Stimulated activated CD4-positive, alpha-beta T cell treated with anti-CD3 and anti-CD28 coated beads, Interleukin-4, amount 100 ng/mL, for 24 hours (primary cell): Measurements from ENCODE around the gene AUP1.

ENCODE experiments used
- DNase-seq: peaks from one replicate; pipeline ENCODE4 v3.0.0-alpha.2; 2020

Gene AUP1

DNA sequence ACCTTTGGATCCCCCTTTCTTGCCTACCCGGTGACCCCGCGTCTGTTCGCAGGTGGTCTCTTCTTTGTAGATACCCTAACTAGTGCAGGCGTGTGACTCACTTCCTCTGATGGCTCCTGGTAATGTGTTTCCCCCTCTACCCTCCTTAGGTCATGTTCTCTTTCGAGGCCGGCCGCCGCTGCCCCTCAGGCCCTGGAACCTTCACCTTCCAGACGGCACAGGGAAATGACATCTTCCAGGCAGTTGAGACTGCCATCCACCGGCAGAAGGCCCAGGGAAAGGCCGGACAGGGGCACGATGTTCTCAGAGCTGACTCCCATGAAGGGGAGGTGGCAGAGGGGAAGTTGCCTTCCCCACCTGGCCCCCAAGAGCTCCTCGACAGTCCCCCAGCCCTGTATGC is 26.7 kb upstream of the AUP1 start:
- no peak for DNase-seq

- no peak for DNase-seq
Measured at GRCh38 chr2:74555610-74556103, 26.2 kb upstream of the AUP1 start.

GRCh38 chr2:74554820-74555531 is 25.5 kb upstream of the AUP1 start:
- peak; percentile 51 for DNase-seq

GRCh38 chr2:74553892-74554819 is 24.6 kb upstream of the AUP1 start, which contains the start of the genes DOK1 and LOXL3:
Gene DOK1, plus strand, starts transcription at chr2:74554720. Its CDS starts 35 bp downstream, at chr2:74554755.
Gene LOXL3, minus strand, starts transcription at chr2:74553942. Its CDS starts 1,308 bp downstream, at chr2:74552634.
- peak; percentile 85 for DNase-seq

DNA sequence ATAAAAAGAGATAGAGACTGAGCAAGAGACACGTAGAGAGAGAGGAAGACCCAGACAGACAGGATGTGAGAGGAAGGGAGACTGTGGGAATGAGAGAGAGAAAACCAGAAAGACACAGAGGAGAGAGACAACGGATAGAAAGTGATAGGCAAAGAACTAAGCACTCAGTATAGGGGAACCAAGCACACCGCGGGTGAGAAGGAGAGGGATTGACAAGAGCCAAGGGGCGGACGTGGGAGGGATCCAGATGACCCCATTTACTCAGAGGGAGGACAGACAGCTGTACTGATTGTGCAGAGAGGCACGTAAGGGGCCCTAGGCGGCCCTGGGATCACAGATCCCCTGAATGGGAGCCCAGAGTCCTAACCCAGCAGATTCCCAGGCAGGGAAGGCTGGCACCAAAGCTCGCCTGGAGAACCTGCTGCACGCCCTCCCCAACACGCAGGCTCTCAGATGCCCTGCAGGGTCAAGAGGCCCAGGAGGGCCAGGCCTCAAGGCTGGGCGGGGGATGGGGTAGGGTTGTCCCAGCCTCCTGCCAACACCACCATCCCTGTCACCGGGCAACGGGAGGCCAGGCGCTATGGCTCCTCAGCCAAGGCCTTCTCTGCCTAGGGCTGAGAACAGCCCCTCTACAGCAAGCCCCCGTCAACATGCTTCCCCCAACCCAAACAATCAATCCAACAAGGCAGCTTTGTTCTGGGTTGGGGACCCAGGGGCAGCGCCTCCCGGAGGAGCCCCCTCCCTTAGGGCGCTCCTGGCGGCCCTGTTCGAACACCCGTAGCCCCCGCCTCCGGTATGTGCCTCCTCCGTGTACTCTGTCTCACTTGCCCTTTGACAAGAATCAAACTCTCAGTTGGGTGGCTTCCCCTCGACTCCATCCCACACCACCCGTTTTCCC is 23.7 kb upstream of the AUP1 start:
- no peak for DNase-seq

DNA sequence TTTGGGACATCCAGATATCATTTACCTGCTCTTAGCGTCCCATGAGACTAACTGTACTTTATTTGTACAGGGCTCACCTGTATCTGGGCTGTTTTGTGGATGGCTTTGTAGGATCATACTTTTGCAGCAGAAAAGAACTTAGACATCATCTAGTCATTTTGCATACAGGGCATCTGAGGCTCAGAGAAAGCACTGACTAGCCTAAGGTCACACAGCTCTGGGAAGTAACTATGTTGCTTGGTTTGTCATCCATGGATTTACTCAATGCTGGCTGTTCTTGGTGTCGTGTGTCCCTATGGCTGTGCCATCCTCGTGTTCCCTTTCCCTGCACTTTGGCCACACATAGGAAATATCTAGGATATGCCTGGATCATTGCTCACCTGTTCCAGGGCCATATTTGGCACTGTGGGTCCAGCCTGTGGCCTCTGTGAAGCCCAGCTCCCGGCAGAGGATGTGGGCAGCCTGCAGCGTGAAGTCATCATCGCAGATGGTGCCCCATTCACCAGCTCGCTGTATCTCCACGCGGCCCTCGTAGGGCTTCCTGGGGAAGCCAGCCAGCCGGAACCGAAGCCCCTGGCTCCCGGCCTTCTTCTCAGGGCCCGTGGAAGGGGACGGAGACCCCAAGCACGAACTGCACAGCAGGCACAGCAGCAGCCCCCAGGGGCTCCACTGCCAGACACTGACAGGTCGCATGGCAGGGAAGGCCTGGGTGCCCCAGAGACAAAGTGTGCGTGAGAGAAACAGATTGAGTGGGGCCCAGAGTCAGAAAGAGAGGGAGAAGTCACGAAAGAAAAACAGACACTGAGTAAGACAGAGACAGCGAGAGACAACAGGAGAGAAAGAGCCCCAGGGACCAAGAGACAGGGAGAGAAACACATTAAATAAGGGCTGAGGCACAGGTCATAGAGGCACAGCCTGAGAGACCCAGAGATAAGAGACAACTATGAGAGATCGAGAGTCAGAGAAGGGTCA is 22.7 kb upstream of the AUP1 start:
- no peak for DNase-seq

DNA sequence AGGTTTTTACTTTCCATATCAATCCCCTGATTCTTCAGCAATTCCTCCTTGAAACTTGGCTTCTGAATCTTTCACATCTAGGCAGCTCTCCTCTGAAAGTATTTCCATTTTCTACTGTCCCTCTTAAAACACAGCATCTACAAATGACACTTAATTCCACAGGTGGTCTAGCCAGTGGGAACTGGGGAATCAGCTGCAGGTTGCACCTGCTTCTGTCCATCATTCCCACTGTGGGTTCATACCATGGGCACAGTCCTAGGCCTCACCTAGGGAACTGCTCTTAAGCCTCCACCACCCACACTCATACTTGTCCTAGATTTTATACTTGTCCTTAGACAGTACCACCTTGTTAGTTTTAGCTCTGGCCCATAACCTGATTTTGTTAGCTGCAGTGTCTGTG is 22.0 kb upstream of the AUP1 start:
- DNase-seq = no peak

DNA sequence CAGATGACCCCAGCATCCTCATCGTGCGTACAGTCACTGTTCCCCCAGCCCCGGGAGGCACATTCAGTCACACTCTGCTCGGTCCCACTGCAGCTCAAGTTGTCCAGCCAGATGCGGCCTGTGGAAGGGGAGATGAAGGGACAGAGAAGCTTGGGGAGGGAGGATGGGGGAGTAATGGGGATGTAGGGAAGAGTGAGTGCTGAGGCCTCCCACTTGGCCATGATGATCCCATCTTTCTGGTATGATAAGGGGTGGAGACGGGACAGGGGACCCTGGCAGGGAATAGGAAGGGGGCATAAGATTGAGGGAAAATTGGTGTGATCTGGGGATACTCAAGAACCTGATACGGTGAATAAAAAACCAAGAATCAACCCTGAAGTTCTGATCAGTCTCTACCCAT is 20.7 kb upstream of the AUP1 start:
- no peak for DNase-seq

DNA sequence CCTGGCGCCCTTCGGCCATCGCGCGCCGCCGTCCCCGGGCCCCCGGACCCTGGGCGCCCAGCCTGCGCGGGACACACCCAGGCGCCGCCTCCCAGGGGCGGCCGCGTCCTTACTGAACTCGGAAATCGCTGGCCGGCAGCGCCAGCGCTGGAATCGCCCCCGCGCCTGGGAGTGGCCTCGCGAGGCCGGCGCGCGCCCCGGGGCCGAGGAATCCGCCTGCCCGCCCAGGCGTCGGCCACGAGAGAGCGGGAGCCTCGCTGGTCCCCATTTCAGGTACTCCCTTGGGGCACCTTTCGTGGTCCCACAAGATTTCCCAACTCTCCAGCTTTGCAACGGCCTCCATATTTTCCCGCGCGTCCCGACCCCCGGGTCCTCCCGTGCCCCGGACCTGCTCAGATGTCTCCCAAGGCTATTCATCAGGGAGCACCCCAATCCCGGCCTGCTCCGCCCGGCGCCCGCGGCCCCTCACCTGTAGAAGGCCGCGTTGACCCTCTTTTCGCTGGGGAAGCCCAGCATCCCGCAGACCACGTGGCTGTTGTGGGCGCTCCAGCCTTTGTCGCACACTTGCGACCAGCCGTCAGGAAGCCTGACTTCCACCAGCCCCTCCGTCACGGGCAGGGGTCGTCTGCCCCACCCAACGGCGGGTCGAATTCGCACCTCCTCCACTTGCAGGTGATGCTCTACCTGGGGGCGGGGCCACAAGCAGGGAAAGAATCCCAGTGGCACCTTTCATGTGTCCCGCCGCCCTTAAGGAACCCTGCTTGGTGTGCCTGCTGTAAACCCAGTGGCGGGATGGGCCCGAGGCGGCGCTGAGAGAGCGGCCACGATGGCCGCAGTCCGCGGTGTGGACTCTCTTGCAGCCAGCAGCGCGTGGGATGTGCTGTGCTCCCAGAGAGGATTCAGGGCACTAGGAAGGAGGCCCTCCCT is 19.7 kb upstream of the AUP1 start:
- DNase-seq = no peak

DNA sequence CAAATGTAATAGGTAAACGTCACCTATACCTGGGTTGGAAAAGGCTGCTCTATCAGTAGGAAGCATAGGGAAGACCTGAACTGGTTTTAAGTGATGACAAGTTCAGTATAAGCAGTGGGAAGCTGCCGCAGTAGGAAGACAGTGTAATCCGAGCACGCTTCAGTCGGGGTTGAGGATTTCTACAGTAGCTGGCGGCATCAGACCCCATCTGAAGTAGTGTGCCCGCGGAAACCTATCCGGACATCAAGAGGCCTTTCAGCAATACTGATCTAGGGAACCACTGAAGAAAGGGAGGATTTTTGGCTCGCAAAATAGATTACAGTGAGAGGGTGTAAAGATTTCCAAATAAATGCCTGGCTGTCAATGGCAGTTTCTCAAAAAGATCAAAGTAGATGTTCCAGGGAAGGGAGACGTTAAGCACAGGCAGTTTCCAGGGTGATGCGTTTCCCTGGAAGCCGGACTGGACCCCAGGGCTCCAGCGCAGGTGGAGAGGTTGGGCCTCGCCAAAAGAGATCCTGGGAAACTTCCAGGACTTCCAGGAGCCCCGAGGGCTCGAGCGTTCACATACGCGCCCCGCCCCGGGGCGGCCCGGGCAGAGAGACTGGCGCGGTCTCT is 18.9 kb upstream of the AUP1 start:
- DNase-seq = no peak

- no peak for DNase-seq
Measured at GRCh38 chr2:74546004-74546403, 16.5 kb upstream of the AUP1 start.

GRCh38 chr2:74544634-74545033 is 15.1 kb upstream of the AUP1 start:
- no peak for DNase-seq

DNA sequence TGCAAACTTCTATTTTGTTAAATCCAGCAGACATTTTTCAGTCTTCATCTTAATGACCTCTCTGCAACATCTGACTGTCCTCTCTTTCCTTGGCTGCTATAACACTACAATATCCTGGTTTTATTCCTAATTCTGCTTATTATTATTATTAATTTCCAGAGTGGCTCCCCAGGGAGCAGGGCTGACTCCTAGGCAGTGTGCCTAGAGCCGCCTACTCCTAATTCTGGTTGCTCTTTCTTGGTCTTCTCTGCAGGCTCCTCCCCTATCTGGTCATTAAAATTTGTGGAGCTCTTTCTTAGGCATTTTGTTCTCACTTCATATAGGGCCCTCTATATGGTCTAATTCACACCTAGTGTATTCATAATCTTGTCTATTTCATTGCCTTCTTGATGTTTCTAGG is 13.5 kb upstream of the AUP1 start:
- no peak for DNase-seq

GRCh38 chr2:74540291-74540690 is 10.8 kb upstream of the AUP1 start:
- no peak for DNase-seq

GRCh38 chr2:74538881-74539339 is 9.4 kb upstream of the AUP1 start:
- DNase-seq = no peak

GRCh38 chr2:74537140-74537539 is 7.6 kb upstream of the AUP1 start:
- DNase-seq = no peak

GRCh38 chr2:74536166-74536950 is 6.9 kb upstream of the AUP1 start:
- DNase-seq = no peak

- DNase-seq = no peak
Measured at GRCh38 chr2:74535440-74535965, 6.0 kb upstream of the AUP1 start.

GRCh38 chr2:74534411-74534810 is 4.9 kb upstream of the AUP1 start:
- DNase-seq = no peak
